GM18519 (cell line): ENCODE data around the gene RHEX.
A peak's percentile ranks its signal among the peaks of the same experiment; 100 is the strongest.
"Not testable (repeated sequence)": the region's sequence is repeated elsewhere in the genome, so short reads cannot be mapped to it uniquely, and the experiment has no call there.

Source experiments
- ATAC-seq: cut with Tn5 transposase; IDR thresholded peaks from one replicate; pipeline ENCODE4 v1.9.1; 2021; ENCODE audit warnings: mild to moderate bottlenecking, moderate library complexity; ENCODE audit not compliant: unreplicated experiment, low FRiP score

RHEX gene

GRCh38 chr1:206029484-206029883 lies 23.5 kb upstream of the RHEX start:
- no peak for ATAC-seq

GRCh38 chr1:206030191-206030590 lies 22.8 kb upstream of the RHEX start:
- no peak for ATAC-seq

GRCh38 chr1:206030714-206031113 lies 22.3 kb upstream of the RHEX start:
- no peak for ATAC-seq

- no peak for ATAC-seq
Measured at GRCh38 chr1:206032380-206033140, 20.4 kb upstream of the RHEX start.

- no peak for ATAC-seq
Measured at GRCh38 chr1:206035027-206035426, 17.9 kb upstream of the RHEX start.

GRCh38 chr1:206036663-206037455 lies 16.1 kb upstream of the RHEX start:
- no peak for ATAC-seq

GRCh38 chr1:206037581-206037980 lies 15.4 kb upstream of the RHEX start:
- no peak for ATAC-seq

- ATAC-seq = no peak
Measured at GRCh38 chr1:206039046-206039973, 13.7 kb upstream of the RHEX start.

GRCh38 chr1:206040328-206040727 lies 12.6 kb upstream of the RHEX start:
- no peak for ATAC-seq

GRCh38 chr1:206041640-206042039 lies 11.3 kb upstream of the RHEX start:
- no peak for ATAC-seq

GRCh38 chr1:206047271-206047670 lies 5.7 kb upstream of the RHEX start:
- no peak for ATAC-seq

- no peak for ATAC-seq
Measured at GRCh38 chr1:206048582-206048981, 4.4 kb upstream of the RHEX start.

- ATAC-seq = peak; percentile 57
Measured at GRCh38 chr1:206049293-206049692, 3.7 kb upstream of the RHEX start.

GRCh38 chr1:206049919-206050600 lies 2.9 kb upstream of the RHEX start:
- ATAC-seq = no peak

- ATAC-seq = peak; percentile 54
Measured at GRCh38 chr1:206050655-206051235, 2.2 kb upstream of the RHEX start.

- not testable (repeated sequence) for ATAC-seq
Measured at GRCh38 chr1:206052231-206052865, 625 bp upstream of the RHEX start.

- not testable (repeated sequence) for ATAC-seq
Measured at GRCh38 chr1:206053616-206054015, 643 bp downstream of the RHEX start.

GRCh38 chr1:206055069-206055625 lies 2.2 kb downstream of the RHEX start:
- ATAC-seq = not testable (repeated sequence)
